Karpas-422 (cell line): Measurements from ENCODE around the gene OTC. TPM values are rescaled to one million over a fixed set of nuclear protein-coding genes. Genes with fewer than 3 reads are reported as not detected.

Experiments
- DNase-seq: peaks from one replicate; pipeline ENCODE4 v3.0.0-alpha.2; 2015
- H2AFZ ChIP-seq: fragments of 200-600 bp; sonication (generic); 2 replicates; pipeline ENCODE4 v1.6.1; 2014; ENCODE audit warnings: antibody characterized with exemption, low read length, mixed read lengths
- H3K27ac ChIP-seq: fragments of 200-600 bp; sonication (generic); 2 replicates; pipeline ENCODE4 v1.5.1; 2014; ENCODE audit warnings: mild to moderate bottlenecking, low read length, moderate library complexity
- H3K27me3 ChIP-seq: fragments of 200-600 bp; sonication (generic); 2 replicates; pipeline ENCODE4 v1.6.1; 2014; ENCODE audit warnings: low read length, mixed read lengths
- H3K36me3 ChIP-seq: fragments of 200-600 bp; sonication (generic); 2 replicates; pipeline ENCODE4 v1.6.1; 2014; ENCODE audit warnings: low read length, mixed read lengths; ENCODE audit not compliant: insufficient read depth
- H3K4me1 ChIP-seq: fragments of 200-600 bp; sonication (generic); 2 replicates; pipeline ENCODE4 v1.6.1; 2014; ENCODE audit warnings: mild to moderate bottlenecking, low read length, mixed read lengths
- H3K4me2 ChIP-seq: fragments of 200-600 bp; sonication (generic); 2 replicates; pipeline ENCODE4 v1.6.1; 2014; ENCODE audit warnings: low read length, low read depth, mild to moderate bottlenecking; ENCODE audit not compliant: poor library complexity, severe bottlenecking
- H3K4me3 ChIP-seq: fragments of 200-600 bp; sonication (generic); 2 replicates; pipeline ENCODE4 v1.5.1; 2014; ENCODE audit warnings: mild to moderate bottlenecking, antibody characterized with exemption, low read length, mixed read lengths
- H3K79me2 ChIP-seq: fragments of 200-600 bp; sonication (generic); 2 replicates; pipeline ENCODE4 v1.6.1; 2014; ENCODE audit warnings: mild to moderate bottlenecking, low read length, mixed read lengths
- H3K9ac ChIP-seq: fragments of 200-600 bp; sonication (generic); 2 replicates; pipeline ENCODE4 v1.6.0; 2014; ENCODE audit warnings: low read length
- H3K9me2 ChIP-seq: fragments of 200-600 bp; sonication (generic), shearing (Covaris generic); replicated peaks from 2 replicates; pipeline ENCODE4 v1.6.0; 2014; ENCODE audit warnings: mild to moderate bottlenecking, low read length, moderate library complexity; ENCODE audit not compliant: insufficient read depth
- H3K9me3 ChIP-seq: fragments of 300-700, 200-600 bp; sonication (generic); 2 replicates; pipeline ENCODE4 v1.6.1; 2014; ENCODE audit warnings: low read length, mixed read lengths
- H4K20me1 ChIP-seq: fragments of 200-600 bp; sonication (generic); 2 replicates; pipeline ENCODE4 v1.6.1; 2014; ENCODE audit warnings: mild to moderate bottlenecking, antibody characterized with exemption, low read length, low read depth; ENCODE audit not compliant: insufficient read depth
- total RNA-seq: library from RNA; depleted of rRNA; stranded (reverse); fragments of >200 nt; shearing (Covaris generic); gene quantifications from 2 replicates; pipeline ENCODE4 v1.2.3, GENCODE V29; 2014; ENCODE audit warnings: low replicate concordance

The OTC gene
- total RNA-seq, 1 experiment from 2014 or later: not detected

DNA sequence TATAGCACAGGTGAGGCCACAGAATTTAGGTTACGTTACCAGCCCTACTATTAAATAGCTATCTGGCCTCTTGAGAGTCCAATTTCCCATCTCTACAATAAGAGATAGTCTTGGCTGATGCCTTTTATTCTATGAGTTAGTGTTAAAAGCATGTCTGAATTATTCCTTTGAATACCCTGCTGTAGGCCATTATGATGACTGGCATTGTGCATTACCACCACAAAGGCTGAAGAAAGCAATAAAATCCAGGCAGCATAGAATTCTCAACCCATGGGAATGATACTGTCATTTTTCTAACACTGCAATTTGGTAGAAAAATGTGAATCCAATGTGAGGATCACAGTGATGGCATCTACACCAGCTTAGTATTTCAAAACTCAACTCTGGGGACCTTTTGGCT is 51.4 kb downstream of the OTC start:
- Histone ChIP-seq H4K20me1 (no peaks in the 10 kb centered on the region), H2AFZ (no peak overlapping the region), H3K27ac (no peak overlapping the region), H3K9me2 (no peaks in the 10 kb centered on the region), H3K4me2 (no peak overlapping the region), H3K4me3 (no peak overlapping the region), H3K36me3 (no peaks in the 10 kb centered on the region), H3K9ac (no peak overlapping the region), H3K79me2 (no peaks in the 10 kb centered on the region), H3K9me3 (no peaks in the 10 kb centered on the region), H3K4me1 (no peaks in the 10 kb centered on the region), H3K27me3 (no peaks in the 10 kb centered on the region)
- DNase-seq: no peak

DNA sequence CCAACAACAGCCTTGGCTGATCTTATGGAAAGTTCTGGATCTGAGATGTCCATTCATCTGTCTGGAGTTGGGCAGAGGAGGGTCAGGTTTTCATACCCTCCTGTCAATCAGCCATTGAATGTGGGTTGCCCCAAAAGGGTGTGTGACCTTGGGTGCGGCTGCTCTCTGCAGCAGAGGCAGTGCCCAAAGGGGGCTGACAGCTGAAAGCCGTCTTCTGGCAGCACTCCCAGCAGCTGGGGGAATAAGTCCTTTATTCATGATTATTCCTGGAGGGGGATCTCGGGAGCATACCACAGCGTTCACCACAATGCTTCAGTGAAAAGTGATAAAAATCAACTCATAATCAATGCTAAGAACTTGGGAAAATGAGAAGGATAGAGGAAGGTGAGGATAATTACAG is 54.7 kb downstream of the OTC start:
- Histone ChIP-seq H3K4me3 (no peak overlapping the region), H3K27ac (no peak overlapping the region), H4K20me1 (no peaks in the 10 kb centered on the region), H3K27me3 (no peaks in the 10 kb centered on the region), H3K9ac (no peak overlapping the region), H3K9me2 (no peaks in the 10 kb centered on the region), H3K4me1 (no peaks in the 10 kb centered on the region), H3K36me3 (no peaks in the 10 kb centered on the region), H3K79me2 (no peaks in the 10 kb centered on the region), H3K4me2 (no peak overlapping the region), H2AFZ (no peak overlapping the region), H3K9me3 (no peaks in the 10 kb centered on the region)
- no peak for DNase-seq

DNA sequence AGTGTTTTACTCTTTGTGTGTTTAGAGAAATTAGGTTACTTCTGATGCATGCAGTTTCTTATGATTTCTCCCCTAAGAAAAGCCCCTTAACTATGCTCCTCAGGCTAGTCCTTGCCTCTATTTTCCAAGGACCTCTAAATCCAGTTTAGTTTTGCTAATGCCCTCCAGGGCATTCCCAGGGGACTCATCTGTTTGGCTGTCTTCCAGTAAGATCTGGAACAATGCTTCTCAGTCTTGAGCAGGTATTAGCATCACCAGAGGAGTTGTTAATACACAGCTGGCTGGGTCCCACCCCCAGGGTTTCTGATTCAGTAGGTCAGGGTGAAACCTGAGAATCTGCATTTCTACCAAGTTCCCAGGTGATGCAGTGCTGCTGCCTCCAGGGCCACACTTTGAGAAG is 56.9 kb downstream of the OTC start:
- Histone ChIP-seq H3K27me3 (no peaks in the 10 kb centered on the region), H3K9ac (no peak overlapping the region), H3K4me1 (no peaks in the 10 kb centered on the region)

DNA sequence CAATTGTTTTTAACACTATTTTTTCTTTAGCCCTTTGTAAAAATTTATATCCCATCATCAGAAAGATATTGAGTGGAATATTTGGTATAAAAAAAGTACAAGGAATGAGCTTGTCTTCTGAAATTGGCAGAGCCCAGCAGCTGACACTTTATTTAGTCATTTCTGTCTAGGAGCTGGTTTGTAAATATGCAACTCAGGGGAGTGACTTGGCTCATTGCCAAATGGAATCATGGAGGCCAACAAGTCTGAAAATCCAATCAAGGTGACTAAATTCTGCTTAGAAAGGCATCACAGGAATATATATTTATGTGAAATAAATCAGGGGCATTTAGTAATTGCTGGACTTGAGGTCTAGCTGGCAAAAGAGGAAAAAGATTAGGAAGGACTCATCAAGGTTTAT is 74.4 kb downstream of the OTC start:
- Histone ChIP-seq H3K4me2 (no peak overlapping the region), H3K27ac (no peak overlapping the region), H3K9me2 (no peaks in the 10 kb centered on the region), H3K27me3 (no peaks in the 10 kb centered on the region), H3K9me3 (no peaks in the 10 kb centered on the region), H3K79me2 (no peaks in the 10 kb centered on the region), H3K36me3 (no peaks in the 10 kb centered on the region), H3K4me1 (no peaks in the 10 kb centered on the region), H3K4me3 (no peak overlapping the region), H2AFZ (no peak overlapping the region), H3K9ac (no peak overlapping the region), H4K20me1 (no peaks in the 10 kb centered on the region)
- no peak for DNase-seq

More for the DNA sequence above, 56.9 kb downstream of the OTC start:
- no peak for DNase-seq
- Histone ChIP-seq H3K4me3 (no peak overlapping the region), H3K9me2 (no peaks in the 10 kb centered on the region), H3K36me3 (no peaks in the 10 kb centered on the region), H4K20me1 (no peaks in the 10 kb centered on the region), H3K4me2 (no peak overlapping the region), H3K9me3 (no peaks in the 10 kb centered on the region), H3K79me2 (no peaks in the 10 kb centered on the region), H2AFZ (no peak overlapping the region), H3K27ac (no peak overlapping the region)

DNA sequence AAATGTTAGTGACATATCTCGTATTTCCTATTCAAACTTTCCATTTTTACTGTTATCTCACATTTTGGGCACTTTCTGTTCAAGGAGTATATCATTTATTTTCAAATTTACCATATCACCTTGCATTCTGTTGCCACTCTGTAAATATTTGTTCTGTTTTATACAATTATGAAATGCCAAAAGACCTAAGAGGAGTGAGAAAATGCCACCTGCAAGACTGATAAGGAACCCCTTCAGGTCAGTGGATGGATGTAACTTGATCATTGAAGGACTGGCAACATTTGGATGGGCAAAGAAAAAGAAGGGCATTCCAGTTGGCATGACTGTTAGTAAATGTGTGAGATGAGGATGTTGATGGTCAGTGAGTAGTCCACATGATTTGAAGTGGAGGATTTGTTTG is 79.1 kb downstream of the OTC start:
- Histone ChIP-seq H3K27ac (no peak overlapping the region), H3K4me2 (no peak overlapping the region), H3K4me1 (no peaks in the 10 kb centered on the region), H3K4me3 (no peak overlapping the region), H3K79me2 (no peaks in the 10 kb centered on the region), H3K27me3 (no peaks in the 10 kb centered on the region), H4K20me1 (no peaks in the 10 kb centered on the region), H3K9me2 (no peaks in the 10 kb centered on the region), H3K9ac (no peak overlapping the region), H2AFZ (no peak overlapping the region), H3K36me3 (no peaks in the 10 kb centered on the region), H3K9me3 (no peaks in the 10 kb centered on the region)
- no peak for DNase-seq

DNA sequence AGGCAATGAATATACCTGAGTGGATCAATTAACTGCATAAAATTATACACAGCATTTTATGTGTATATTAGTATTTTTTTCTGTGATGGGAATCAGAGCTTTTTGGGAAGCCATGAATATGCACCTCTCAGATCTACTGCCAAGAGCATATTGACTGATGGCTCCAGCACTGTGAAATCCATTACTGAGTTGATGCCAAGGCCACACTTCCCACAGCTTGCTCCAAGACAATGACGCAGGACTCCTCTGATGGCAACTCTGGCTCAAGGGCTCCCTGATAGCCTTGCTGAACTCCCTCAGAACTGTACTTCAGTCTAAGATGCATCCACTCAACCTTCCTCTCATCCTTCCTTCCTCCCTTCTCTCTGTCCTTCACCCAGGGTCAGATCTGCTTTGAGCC is 82.7 kb downstream of the OTC start:
- Histone ChIP-seq H3K27ac (no peak overlapping the region), H3K9ac (no peak overlapping the region), H2AFZ (no peak overlapping the region), H3K9me3 (no peaks in the 10 kb centered on the region), H3K27me3 (no peaks in the 10 kb centered on the region), H3K79me2 (no peaks in the 10 kb centered on the region), H3K4me1 (no peaks in the 10 kb centered on the region), H3K9me2 (no peaks in the 10 kb centered on the region), H3K4me3 (no peak overlapping the region), H4K20me1 (no peaks in the 10 kb centered on the region), H3K36me3 (no peaks in the 10 kb centered on the region), H3K4me2 (no peak overlapping the region)
- no peak for DNase-seq

DNA sequence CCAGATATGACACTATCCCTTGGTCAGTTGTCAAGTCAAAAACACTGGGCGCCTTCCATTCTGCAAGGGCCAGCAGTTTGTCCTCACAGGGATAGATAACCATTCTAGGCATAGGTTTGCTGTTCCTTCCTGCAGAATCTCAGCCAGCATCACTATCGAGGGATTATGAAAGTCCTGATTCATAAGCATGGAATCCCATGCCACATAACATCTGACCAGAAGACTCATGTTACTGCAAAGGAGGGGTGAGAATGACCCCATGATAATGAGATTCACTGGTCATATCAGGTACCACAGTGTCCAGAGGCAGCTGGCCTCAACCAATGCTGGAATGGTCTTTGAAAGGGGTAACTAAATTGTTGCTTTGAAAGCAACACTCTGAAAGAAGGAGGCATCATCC is 84.7 kb downstream of the OTC start:
- no peaks in the 10 kb centered on the region for H3K9me2 ChIP-seq
- H3K9me3 ChIP-seq: no peaks in the 10 kb centered on the region
- DNase-seq: no peak
- H3K27ac ChIP-seq: no peak overlapping the region
- no peaks in the 10 kb centered on the region for H3K27me3 ChIP-seq
- H3K4me1 ChIP-seq: no peaks in the 10 kb centered on the region
- no peaks in the 10 kb centered on the region for H4K20me1 ChIP-seq
- H3K36me3 ChIP-seq: no peaks in the 10 kb centered on the region
- no peak overlapping the region for H3K4me3 ChIP-seq
- no peaks in the 10 kb centered on the region for H3K79me2 ChIP-seq
- no peak overlapping the region for H3K4me2 ChIP-seq
- no peak overlapping the region for H3K9ac ChIP-seq
- no peak overlapping the region for H2AFZ ChIP-seq

DNA sequence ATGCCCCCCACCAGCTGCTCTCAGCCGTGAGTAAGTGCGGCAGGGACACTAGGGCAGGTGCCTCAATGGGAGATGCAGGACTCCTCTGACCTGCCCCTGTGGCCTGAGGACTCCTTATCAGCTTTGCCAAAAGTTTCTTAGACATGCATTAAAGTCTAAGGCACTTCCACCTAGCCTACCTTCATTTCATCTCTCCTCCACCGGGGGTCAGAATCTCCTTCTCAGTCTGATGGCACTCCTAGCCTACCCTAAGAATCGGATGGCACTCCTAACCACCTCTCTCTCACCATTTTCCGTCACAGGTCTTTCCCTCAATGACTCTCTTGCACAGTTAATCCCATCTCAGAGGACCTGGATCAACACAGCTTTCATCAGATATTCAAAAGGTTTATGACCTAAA is 85.9 kb downstream of the OTC start:
- Histone ChIP-seq H3K4me1 (no peaks in the 10 kb centered on the region), H3K4me3 (no peak overlapping the region), H3K27me3 (no peaks in the 10 kb centered on the region), H4K20me1 (no peaks in the 10 kb centered on the region), H3K36me3 (no peaks in the 10 kb centered on the region), H3K79me2 (no peaks in the 10 kb centered on the region), H3K27ac (no peak overlapping the region), H3K9me2 (no peaks in the 10 kb centered on the region), H2AFZ (no peak overlapping the region), H3K4me2 (no peak overlapping the region), H3K9ac (no peak overlapping the region), H3K9me3 (no peaks in the 10 kb centered on the region)
- no peak for DNase-seq

DNA sequence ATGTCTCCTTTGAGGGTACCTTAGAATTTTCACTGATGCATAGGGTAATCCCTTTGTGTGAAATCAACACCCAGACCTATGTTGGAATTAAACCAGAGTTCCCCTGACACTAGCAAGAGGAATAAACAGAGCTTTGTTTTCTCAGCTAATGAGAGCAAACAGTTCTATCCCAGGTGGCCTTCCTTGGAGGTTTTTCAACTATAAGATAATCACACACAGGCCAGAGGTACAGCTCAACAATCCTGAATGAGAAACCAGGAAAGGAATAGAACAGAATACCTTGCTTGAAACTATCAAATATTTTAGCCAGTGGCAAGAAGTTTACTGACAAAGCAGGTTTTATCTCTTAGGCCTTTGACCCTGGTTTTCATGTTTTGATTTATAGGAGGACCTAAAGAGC is 100.2 kb downstream of the OTC start:
- H3K27ac ChIP-seq: no peak overlapping the region
- H3K79me2 ChIP-seq: no peaks in the 10 kb centered on the region
- no peak overlapping the region for H3K4me3 ChIP-seq
- no peak overlapping the region for H3K9ac ChIP-seq
- H2AFZ ChIP-seq: no peak overlapping the region
- H3K27me3 ChIP-seq: no peaks in the 10 kb centered on the region
- H3K36me3 ChIP-seq: no peaks in the 10 kb centered on the region
- no peaks in the 10 kb centered on the region for H3K9me2 ChIP-seq
- H3K4me2 ChIP-seq: no peak overlapping the region
- no peaks in the 10 kb centered on the region for H4K20me1 ChIP-seq
- no peaks in the 10 kb centered on the region for H3K4me1 ChIP-seq
- no peak for DNase-seq
- H3K9me3 ChIP-seq: no peaks in the 10 kb centered on the region
